Lung (tissue), 12 donors: ENCODE data around the gene ASMTL. TPM values are rescaled to one million over a fixed set of nuclear protein-coding genes. Genes with fewer than 3 reads are reported as not detected.

ENCODE experiments used
- ATAC-seq: fragments of 200-7000 bp; cut with Tn5 transposase; one replicate; pipeline ENCODE4 v1.9.1; 2020; ENCODE audit warnings: moderate number of reproducible peaks; ENCODE audit not compliant: insufficient read depth, low FRiP score
- DNase-seq, 3 donors: peaks; one replicate each; pipeline ENCODE4 v3.0.0-alpha.2; 2013 to 2017
- H3K27ac ChIP-seq, 2 donors: one replicate each; pipeline ENCODE4 v1.5.1; 2013; ENCODE audit warnings: mild to moderate bottlenecking in 2 of 2, moderate library complexity in 2 of 2, control low read depth in 1 of 2, inconsistent platforms in 1 of 2, low read depth in 1 of 2, low read length in 1 of 2
- H3K27me3 ChIP-seq, 3 donors: one replicate each; pipeline ENCODE4 v1.5.1; 2013; ENCODE audit warnings: low read length in 2 of 3; ENCODE audit not compliant: control insufficient read depth in 3 of 3, insufficient read depth in 3 of 3
- H3K36me3 ChIP-seq, 4 donors: one replicate each; pipeline ENCODE4 v1.5.1; 2013; ENCODE audit warnings: low read length in 4 of 4, mild to moderate bottlenecking in 1 of 4, moderate library complexity in 1 of 4; ENCODE audit not compliant: control insufficient read depth in 4 of 4, insufficient read depth in 4 of 4
- H3K4me1 ChIP-seq, 5 donors: one replicate each; pipeline ENCODE4 v1.5.1; 2013; ENCODE audit warnings: low read length in 5 of 5, mild to moderate bottlenecking in 2 of 5, moderate library complexity in 1 of 5; ENCODE audit not compliant: control insufficient read depth in 5 of 5, insufficient read depth in 5 of 5
- H3K4me3 ChIP-seq: one replicate; pipeline ENCODE4 v1.5.1; 2013; ENCODE audit warnings: mild to moderate bottlenecking, control low read depth, moderate library complexity
- H3K9ac ChIP-seq, 2 donors: one replicate each; pipeline ENCODE4 v1.5.1; 2013; ENCODE audit warnings: low read length in 2 of 2, control low read depth in 1 of 2; ENCODE audit not compliant: insufficient read depth in 1 of 2
- H3K9me3 ChIP-seq, 4 donors: one replicate each; pipeline ENCODE4 v1.5.1; 2013; ENCODE audit warnings: low read length in 3 of 4, mild to moderate bottlenecking in 1 of 4, moderate library complexity in 1 of 4; ENCODE audit not compliant: control insufficient read depth in 4 of 4, insufficient read depth in 3 of 4
- WGBS, 2 donors: extraction: QIAGEN DNeasy Blood & Tissue Kit; methylation state at CpG; one replicate each; pipeline ENCODE4 v1.1.7; 2013; 5-methylcytosine and 5-hydroxymethylcytosine counted together
- polyA plus RNA-seq, 2 donors: library from polyadenylated mRNA; stranded (reverse); fragments of 200-250 nt; gene quantifications; one replicate each; pipeline ENCODE4 v1.2.1, GENCODE V29; 2013
- total RNA-seq, 2 donors: library from RNA; depleted of rRNA in 1 of 2; stranded (reverse); fragments of >200 nt in 1 of 2; gene quantifications; one replicate each; pipeline ENCODE4 v1.2.1, GENCODE V29; 2014 to 2021
- TF ChIP-seq, protein P1 (sequence below): IDR thresholded peaks from 2 replicates; pipeline ENCODE4 v1.5.1; 2012; ENCODE audit warnings: mild to moderate bottlenecking; ENCODE audit errors: control extremely low read depth, extremely low read depth
- donor health status: control.
- donor health status: control.
- donor health status: Bipolar disorder and iron deficiency.
- donor health status: healthy.
- donor health status: DM: yes; HTN: yes; CAD: no.

Gene ASMTL
- total and polyA plus RNA-seq, 4 donors, result 12.3 to 29.4 (median 21.8) TPM

DNA sequence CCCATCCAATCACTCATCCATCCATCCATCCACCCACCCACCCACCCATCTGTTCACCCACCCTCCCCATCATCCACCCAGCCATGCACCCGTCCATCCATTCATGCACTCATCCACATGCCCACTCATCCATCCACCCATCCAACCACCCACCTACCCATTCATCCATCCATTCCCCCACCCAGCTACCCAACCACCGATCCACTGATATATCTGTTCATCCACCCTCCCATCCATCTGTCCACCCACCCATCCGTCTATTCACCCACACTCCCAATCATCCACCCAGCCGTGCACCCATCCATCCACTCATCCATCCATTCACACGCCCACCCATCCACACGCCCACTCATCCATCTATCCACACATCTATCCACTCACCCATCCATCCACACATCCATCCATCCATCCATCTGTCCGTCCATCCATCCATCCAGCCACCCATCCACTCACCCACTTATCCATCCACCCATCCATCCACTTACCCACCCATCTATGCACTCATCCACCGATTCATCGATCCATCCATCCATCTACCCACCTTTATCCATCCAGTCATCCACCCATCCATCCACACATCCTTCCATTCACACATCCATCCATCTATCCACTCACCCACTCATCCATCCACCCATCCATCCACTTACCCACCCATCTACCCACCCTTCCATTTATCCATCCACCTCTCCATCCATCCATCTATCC is 28.4 kb downstream of the ASMTL start:
- H3K9me3 ChIP-seq, result peaks cover 0 to 17% (median 7%) of the 10 kb centered on the region in 4 donors
- TF ChIP-seq, protein P1, sequence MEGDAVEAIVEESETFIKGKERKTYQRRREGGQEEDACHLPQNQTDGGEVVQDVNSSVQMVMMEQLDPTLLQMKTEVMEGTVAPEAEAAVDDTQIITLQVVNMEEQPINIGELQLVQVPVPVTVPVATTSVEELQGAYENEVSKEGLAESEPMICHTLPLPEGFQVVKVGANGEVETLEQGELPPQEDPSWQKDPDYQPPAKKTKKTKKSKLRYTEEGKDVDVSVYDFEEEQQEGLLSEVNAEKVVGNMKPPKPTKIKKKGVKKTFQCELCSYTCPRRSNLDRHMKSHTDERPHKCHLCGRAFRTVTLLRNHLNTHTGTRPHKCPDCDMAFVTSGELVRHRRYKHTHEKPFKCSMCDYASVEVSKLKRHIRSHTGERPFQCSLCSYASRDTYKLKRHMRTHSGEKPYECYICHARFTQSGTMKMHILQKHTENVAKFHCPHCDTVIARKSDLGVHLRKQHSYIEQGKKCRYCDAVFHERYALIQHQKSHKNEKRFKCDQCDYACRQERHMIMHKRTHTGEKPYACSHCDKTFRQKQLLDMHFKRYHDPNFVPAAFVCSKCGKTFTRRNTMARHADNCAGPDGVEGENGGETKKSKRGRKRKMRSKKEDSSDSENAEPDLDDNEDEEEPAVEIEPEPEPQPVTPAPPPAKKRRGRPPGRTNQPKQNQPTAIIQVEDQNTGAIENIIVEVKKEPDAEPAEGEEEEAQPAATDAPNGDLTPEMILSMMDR, result no peak
- H3K36me3 ChIP-seq, result peaks cover 15 to 51% (median 33%) of the 10 kb centered on the region in 4 donors
- DNase-seq, result no peak
- H3K27me3 ChIP-seq, result no peaks in the 10 kb centered on the region
- no peak overlapping the region for H3K27ac ChIP-seq
- WGBS, 2 donors, result 73 to 87% methylated on average over 9 of the region's 9 CpGs
- no peaks in the 10 kb centered on the region for H3K4me1 ChIP-seq
- no peak overlapping the region for H3K4me3 ChIP-seq
- no peak overlapping the region for H3K9ac ChIP-seq
- ATAC-seq, result no peak

DNA sequence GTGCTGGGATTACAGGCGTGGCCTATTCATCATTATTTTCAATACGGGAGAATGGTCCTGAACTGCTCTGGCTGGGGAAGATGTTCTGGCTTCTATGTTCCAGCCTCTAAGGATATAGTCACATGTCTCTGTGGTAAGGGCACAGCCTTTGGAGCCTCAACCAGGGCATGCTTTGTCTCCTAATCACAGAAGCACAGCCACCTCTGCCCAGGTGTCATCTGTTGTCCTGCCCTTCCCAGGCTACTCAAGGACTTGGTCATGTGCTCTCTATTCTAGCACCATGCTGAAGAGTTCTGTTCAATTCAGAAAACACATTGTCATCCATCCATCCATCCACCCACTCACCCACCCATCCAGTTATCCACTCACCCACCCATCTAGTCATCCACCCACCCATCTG is 29.5 kb downstream of the ASMTL start:
- H3K27me3 ChIP-seq, result no peaks in the 10 kb centered on the region
- H3K9ac ChIP-seq, result no peak overlapping the region
- peaks cover 0 to 17% (median 9%) of the 10 kb centered on the region in 4 donors for H3K9me3 ChIP-seq
- 50 to 83% methylated on average over 2 of the region's 2 CpGs for WGBS, 2 donors
- peaks cover 15 to 61% (median 37%) of the 10 kb centered on the region in 4 donors for H3K36me3 ChIP-seq
- no peaks in the 10 kb centered on the region for H3K4me1 ChIP-seq
- no peak overlapping the region for H3K27ac ChIP-seq
- TF ChIP-seq, protein P1, result no peak
- no peak overlapping the region for H3K4me3 ChIP-seq
- ATAC-seq (no peak), DNase-seq (no peak)

DNA sequence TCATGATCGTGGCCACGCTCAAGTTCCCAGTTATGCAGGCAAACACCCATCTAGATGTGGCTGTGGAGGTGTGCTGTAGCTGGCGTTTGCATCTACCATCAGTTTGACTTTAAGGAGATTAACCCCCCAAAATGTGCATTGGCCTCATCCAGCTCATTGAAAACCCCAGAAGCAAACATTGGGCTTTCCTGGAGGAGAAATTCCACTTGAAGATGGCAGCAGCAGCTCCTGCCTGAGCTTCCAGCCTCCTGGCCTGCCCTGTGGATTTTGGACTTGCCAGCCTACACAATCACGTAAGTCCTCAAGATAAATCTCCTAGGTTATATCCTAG is 30.6 kb downstream of the ASMTL start:
- TF ChIP-seq, protein P1, result no peak
- H3K36me3 ChIP-seq, result peaks cover 10 to 60% (median 36%) of the 10 kb centered on the region in 4 donors
- ATAC-seq, result no peak
- H3K9me3 ChIP-seq, result peaks cover 0 to 17% (median 10%) of the 10 kb centered on the region in 4 donors
- no peaks in the 10 kb centered on the region for H3K27me3 ChIP-seq
- no peak overlapping the region for H3K27ac ChIP-seq
- WGBS, 2 donors, result 98 to 100% methylated on average over 4 of the region's 4 CpGs
- no peaks in the 10 kb centered on the region for H3K4me1 ChIP-seq
- no peak overlapping the region for H3K4me3 ChIP-seq
- H3K9ac ChIP-seq, result no peak overlapping the region
- DNase-seq, result no peak
